Keratinocyte (primary cell): ENCODE measurements around the gene STAC. TPM values are rescaled to one million over a fixed set of nuclear protein-coding genes. Genes with fewer than 3 reads are reported as not detected.

ENCODE experiments used
- DNase-seq: peaks from one replicate; pipeline ENCODE4 v3.0.0-alpha.2; 2011; ENCODE audit warnings: low read depth, missing footprints, low spot score
- FAIRE-seq: peaks from 2 replicates; lab custom pipeline; 2011; peaks lifted over from hg19 to GRCh38; lab: Jason Lieb, UNC
- H2AFZ ChIP-seq: 2 replicates; pipeline ENCODE4 v1.6.0; 2012; ENCODE audit warnings: low read length, control low read depth, inconsistent platforms; ENCODE audit not compliant: control insufficient read depth
- H3K27ac ChIP-seq: 2 replicates; pipeline ENCODE4 v1.5.1; 2011; ENCODE audit warnings: low read length; ENCODE audit not compliant: control insufficient read depth, insufficient read depth
- H3K27me3 ChIP-seq: 3 replicates; pipeline ENCODE4 v1.6.0; 2011; ENCODE audit warnings: low read length; ENCODE audit not compliant: control insufficient read depth, insufficient read depth; ENCODE audit errors: extremely low read depth
- H3K36me3 ChIP-seq, 2 experiments: 2 replicates in 1 of 2; 3 replicates in 1 of 2; pipeline ENCODE4 v1.5.1; 2011; ENCODE audit warnings: low read length in 2 of 2, mild to moderate bottlenecking in 1 of 2; ENCODE audit not compliant: control insufficient read depth in 2 of 2, insufficient read depth in 2 of 2; ENCODE audit errors: extremely low read depth in 1 of 2
- H3K4me1 ChIP-seq: 3 replicates; pipeline ENCODE4 v1.5.1; 2011; ENCODE audit warnings: low read length; ENCODE audit not compliant: control insufficient read depth, insufficient read depth; ENCODE audit errors: extremely low read depth
- H3K4me2 ChIP-seq: 3 replicates; pipeline ENCODE4 v1.6.0; 2011; ENCODE audit warnings: low read depth, low read length; ENCODE audit not compliant: control insufficient read depth, insufficient read depth; ENCODE audit errors: extremely low read depth
- H3K4me3 ChIP-seq, 3 experiments: fragments of 200-600 bp in 1 of 3; sonication (generic) in 1 of 3; 2 replicates in 2 of 3; 3 replicates in 1 of 3; pipeline ENCODE4 v1.5.1; 2011 to 2016; ENCODE audit warnings: low read length in 3 of 3, mild to moderate bottlenecking in 3 of 3, control low read depth in 2 of 3, inconsistent platforms in 1 of 3, low read depth in 1 of 3, mixed read lengths in 1 of 3, mixed run types in 1 of 3, moderate library complexity in 1 of 3; ENCODE audit not compliant: control insufficient read depth in 2 of 3, insufficient read depth in 2 of 3; ENCODE audit errors: extremely low read depth in 1 of 3
- H3K79me2 ChIP-seq: 2 replicates; pipeline ENCODE4 v1.6.0; 2012; ENCODE audit warnings: low read length; ENCODE audit not compliant: control insufficient read depth, insufficient read depth
- H3K9ac ChIP-seq: 3 replicates; pipeline ENCODE4 v1.6.0; 2011; ENCODE audit warnings: low read length; ENCODE audit not compliant: control insufficient read depth, insufficient read depth; ENCODE audit errors: extremely low read depth
- H3K9me1 ChIP-seq: 3 replicates; pipeline ENCODE4 v1.6.0; 2011; ENCODE audit warnings: low read length; ENCODE audit not compliant: control insufficient read depth, insufficient read depth; ENCODE audit errors: extremely low read depth
- H3K9me3 ChIP-seq: 2 replicates; pipeline ENCODE4 v1.5.1; 2012; ENCODE audit warnings: low read depth, low read length; ENCODE audit not compliant: control insufficient read depth
- H4K20me1 ChIP-seq: 3 replicates; pipeline ENCODE4 v1.6.0; 2011; ENCODE audit warnings: low read length; ENCODE audit not compliant: control insufficient read depth, insufficient read depth; ENCODE audit errors: extremely low read depth
- EZH2 ChIP-seq: IDR thresholded peaks from one replicate; pipeline ENCODE4 v1.6.1; 2012; ENCODE audit warnings: inconsistent platforms, mild to moderate bottlenecking, low read length, moderate library complexity
- dilution Hi-C: fragments of 300-500 bp; cut with MboI; formaldehyde crosslinking; loops from one replicate; pipeline ENCODE4 v1.7.0; 2020; ENCODE audit warnings: low sequenced_read_pairs; ENCODE audit not compliant: extremely low pct_ligation_motif_present
- polyA plus RNA-seq, 5 experiments: library from polyadenylated mRNA; depleted of rRNA in 3 of 5; stranded (reverse) in 3 of 5; stranded (forward) in 1 of 5; unstranded in 1 of 5; fragments of >200 nt; gene quantifications; 1 replicate in 1 of 5; 2 replicates in 3 of 5; 3 replicates in 1 of 5; pipeline versions ENCODE4 v1.2.1 to v1.2.3, GENCODE V29; 2011 to 2012; ENCODE audit warnings: missing spikeins in 2 of 5, low read depth in 1 of 5, low replicate concordance in 1 of 5
- TF ChIP-seq, protein P1 (sequence below), 3 experiments: IDR thresholded peaks in 1 of 3; conservative IDR thresholded peaks in 1 of 3; optimal IDR thresholded peaks in 1 of 3; 2 replicates in 2 of 3; 3 replicates in 1 of 3; pipeline versions ENCODE3 to v1.5.1; 2011; ENCODE audit warnings: low read length in 3 of 3, mild to moderate bottlenecking in 3 of 3, moderate library complexity in 2 of 3, control low read depth in 1 of 3, inconsistent platforms in 1 of 3; ENCODE audit not compliant: insufficient read depth in 2 of 3; ENCODE audit errors: extremely low read depth in 1 of 3

The STAC gene
- polyA plus RNA-seq, 1 donor (not counting 4 experiments of a cell fraction or from before 2014, with no cell fraction given): 7.9 TPM

DNA sequence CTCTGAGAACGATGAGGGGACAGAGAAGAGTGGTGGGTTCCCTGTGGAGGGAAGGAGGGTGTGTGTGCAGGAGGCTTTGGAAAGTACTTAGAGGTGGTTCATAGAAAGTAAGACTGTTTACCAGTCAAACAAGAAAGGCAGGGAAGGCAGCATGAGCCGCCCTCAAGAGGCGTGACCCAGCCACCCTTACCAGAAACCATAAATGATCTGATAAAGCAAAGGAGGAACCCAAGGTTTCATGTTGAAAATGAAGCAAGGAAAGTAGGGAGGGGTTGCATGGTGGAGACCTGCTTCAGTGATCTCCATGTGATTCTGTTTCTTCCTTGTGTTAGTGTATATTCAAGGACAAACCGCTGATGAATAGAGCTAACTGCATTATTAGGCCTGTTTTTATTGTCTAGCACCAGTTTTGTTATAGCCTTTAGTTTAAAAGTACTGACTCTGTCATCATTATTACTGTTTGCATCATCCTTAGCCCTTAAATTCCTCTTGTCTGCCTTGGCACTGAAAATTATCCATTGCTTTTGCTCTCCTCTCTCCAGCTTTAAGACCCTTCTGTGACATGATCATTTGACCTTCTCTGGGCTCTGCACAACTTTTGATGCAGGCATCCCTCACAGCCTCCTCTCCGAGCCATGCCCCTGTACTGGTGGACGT, 96.1 kb downstream of the STAC start:
- dilution Hi-C loops: no loop called here
- Histone ChIP-seq H3K27ac (no peak overlapping the region), H3K9me3 (no peaks in the 10 kb centered on the region), H3K79me2 (no peaks in the 10 kb centered on the region), H3K27me3 (no peaks in the 10 kb centered on the region), H3K9me1 (no peaks in the 10 kb centered on the region), H2AFZ (no peak overlapping the region), H3K36me3 (no peaks in the 10 kb centered on the region), H4K20me1 (no peaks in the 10 kb centered on the region), H3K4me3 (no peak overlapping the region), H3K9ac (no peak overlapping the region), H3K4me1 (no peaks in the 10 kb centered on the region), H3K4me2 (no peak overlapping the region)
- FAIRE-seq (no peak), DNase-seq (no peak)
- TF ChIP-seq EZH2: no peak
- TF ChIP-seq, protein P1, sequence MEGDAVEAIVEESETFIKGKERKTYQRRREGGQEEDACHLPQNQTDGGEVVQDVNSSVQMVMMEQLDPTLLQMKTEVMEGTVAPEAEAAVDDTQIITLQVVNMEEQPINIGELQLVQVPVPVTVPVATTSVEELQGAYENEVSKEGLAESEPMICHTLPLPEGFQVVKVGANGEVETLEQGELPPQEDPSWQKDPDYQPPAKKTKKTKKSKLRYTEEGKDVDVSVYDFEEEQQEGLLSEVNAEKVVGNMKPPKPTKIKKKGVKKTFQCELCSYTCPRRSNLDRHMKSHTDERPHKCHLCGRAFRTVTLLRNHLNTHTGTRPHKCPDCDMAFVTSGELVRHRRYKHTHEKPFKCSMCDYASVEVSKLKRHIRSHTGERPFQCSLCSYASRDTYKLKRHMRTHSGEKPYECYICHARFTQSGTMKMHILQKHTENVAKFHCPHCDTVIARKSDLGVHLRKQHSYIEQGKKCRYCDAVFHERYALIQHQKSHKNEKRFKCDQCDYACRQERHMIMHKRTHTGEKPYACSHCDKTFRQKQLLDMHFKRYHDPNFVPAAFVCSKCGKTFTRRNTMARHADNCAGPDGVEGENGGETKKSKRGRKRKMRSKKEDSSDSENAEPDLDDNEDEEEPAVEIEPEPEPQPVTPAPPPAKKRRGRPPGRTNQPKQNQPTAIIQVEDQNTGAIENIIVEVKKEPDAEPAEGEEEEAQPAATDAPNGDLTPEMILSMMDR (optimal IDR thresholded peaks at IDR 0.05 in 1 of 3, IDR thresholded peaks at IDR 0.05 in 1 of 3, conservative IDR thresholded peaks at IDR 0.05 in 1 of 3; ENCODE audit: extremely low read depth in 1 of 3, insufficient read depth in 2 of 3, low read length in 3 of 3): no peak

DNA sequence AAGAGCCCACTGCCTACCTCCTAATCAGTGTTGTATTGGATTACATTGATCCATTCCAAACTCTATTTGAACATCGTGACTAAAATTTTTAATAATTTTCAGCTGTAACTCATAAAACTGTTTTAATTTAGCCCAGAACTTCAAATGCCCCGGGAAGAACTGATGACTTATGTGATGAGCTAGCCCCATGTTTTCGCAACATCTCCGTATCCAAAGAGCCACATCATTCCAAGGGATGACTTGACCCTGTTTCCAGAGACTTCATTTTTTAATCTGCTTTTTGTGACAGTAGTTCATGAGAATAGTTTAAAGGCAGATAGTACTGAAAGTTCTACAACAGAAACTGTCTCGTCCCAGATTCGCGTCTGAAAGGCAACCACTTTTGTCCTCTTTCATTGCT, 97.4 kb downstream of the STAC start:
- DNase-seq: no peak
- H3K9me1 ChIP-seq: no peaks in the 10 kb centered on the region
- no peak for FAIRE-seq
- H3K9ac ChIP-seq: no peak overlapping the region
- no peaks in the 10 kb centered on the region for H3K27me3 ChIP-seq
- H3K79me2 ChIP-seq: no peaks in the 10 kb centered on the region
- no peak overlapping the region for H3K4me3 ChIP-seq
- dilution Hi-C loops: no loop called here
- H3K36me3 ChIP-seq: no peaks in the 10 kb centered on the region
- H3K9me3 ChIP-seq: no peaks in the 10 kb centered on the region
- no peaks in the 10 kb centered on the region for H3K4me1 ChIP-seq
- no peak overlapping the region for H3K27ac ChIP-seq
- no peaks in the 10 kb centered on the region for H4K20me1 ChIP-seq
- H2AFZ ChIP-seq: no peak overlapping the region
- H3K4me2 ChIP-seq: no peak overlapping the region
- TF ChIP-seq EZH2: no peak
- TF ChIP-seq, protein P1 (optimal IDR thresholded peaks at IDR 0.05 in 1 of 3, IDR thresholded peaks at IDR 0.05 in 1 of 3, conservative IDR thresholded peaks at IDR 0.05 in 1 of 3; ENCODE audit: extremely low read depth in 1 of 3, insufficient read depth in 2 of 3, low read length in 3 of 3): no peak
